Fibroblast of villous mesenchyme (primary cell): Measurements from ENCODE around the gene COX17. TPM values are rescaled to one million over a fixed set of nuclear protein-coding genes. Genes with fewer than 3 reads are reported as not detected.

ENCODE experiments used
- DNase-seq: peaks from one replicate; pipeline ENCODE4 v3.0.0-alpha.2; 2010; ENCODE audit warnings: low read depth
- H3K4me3 ChIP-seq: 2 replicates; pipeline ENCODE4 v1.5.1; 2011; ENCODE audit warnings: low read depth, mild to moderate bottlenecking, low read length
- CTCF ChIP-seq: IDR thresholded peaks from 2 replicates; pipeline ENCODE4 v1.5.1; 2012; ENCODE audit warnings: low read depth, mild to moderate bottlenecking, low read length; ENCODE audit not compliant: insufficient read depth
- total RNA-seq: library from RNA; depleted of rRNA; stranded (reverse); fragments of >200 nt; gene quantifications from 2 replicates; pipeline ENCODE4 v1.2.3, GENCODE V29; 2012

Gene COX17
- total RNA-seq, 1 donor = 10.8 TPM

GRCh38 chr3:119676020-119676419, 1.2 kb downstream of the COX17 start:
- no peak for TF ChIP-seq CTCF
- peak overlapping the region; percentile 78 for H3K4me3 ChIP-seq
- no peak for DNase-seq

- no peak overlapping the region for H3K4me3 ChIP-seq
- no peak for DNase-seq
- TF ChIP-seq CTCF = no peak
Measured at GRCh38 chr3:119675188-119675874, 1.9 kb downstream of the COX17 start.

GRCh38 chr3:119673875-119674274, 3.3 kb downstream of the COX17 start:
- DNase-seq = no peak
- no peak overlapping the region for H3K4me3 ChIP-seq
- TF ChIP-seq CTCF = no peak

GRCh38 chr3:119672776-119673175, 4.4 kb downstream of the COX17 start:
- DNase-seq = peak; percentile 64
- H3K4me3 ChIP-seq = no peak overlapping the region
- TF ChIP-seq CTCF = no peak

GRCh38 chr3:119669906-119670570, 7.2 kb downstream of the COX17 start:
- peak; percentile 38 for DNase-seq
- TF ChIP-seq CTCF = no peak
- H3K4me3 ChIP-seq = no peak overlapping the region

GRCh38 chr3:119665954-119666559, 11.1 kb downstream of the COX17 start:
- H3K4me3 ChIP-seq = no peak overlapping the region
- DNase-seq = no peak
- TF ChIP-seq CTCF = no peak
